HepG2 (cell line): ENCODE measurements around the gene KLK11. TPM values are rescaled to one million over a fixed set of nuclear protein-coding genes. Genes with fewer than 3 reads are reported as not detected.

ENCODE experiments used
- ATAC-seq: fragments of 200-7000 bp; cut with Tn5 transposase; 3 replicates; pipeline ENCODE4 v1.9.1; 2020; ENCODE audit warnings: mild to moderate bottlenecking, moderate library complexity
- BruUV-seq: library from RNA; stranded (reverse); fragments of 400-500 nt; replicated peaks from 2 replicates; lab custom pipeline; 2021; lab: Mats Ljungman, UMichigan
- CTCF ChIA-PET: fragments of 300-600 bp; formaldehyde crosslinking; extraction: SDS; loops from one replicate; lab custom pipeline; 2021; ENCODE audit warnings: low total read pairs, inconsistent platforms, low intra/inter-chr PET ratio; lab: Yijun Ruan, JAX
- POLR2A ChIA-PET: fragments of 350-600 bp; sonication (Branson Sonifier 250); formaldehyde crosslinking; loops from one replicate; lab custom pipeline; 2020; ENCODE audit warnings: antibody characterized with exemption, inconsistent platforms; lab: Yijun Ruan, JAX
- DNase-seq: peaks from one replicate; pipeline ENCODE4 v3.0.0-alpha.2; 2015; ENCODE audit warnings: low spot score
- FAIRE-seq: peaks from 3 replicates; lab custom pipeline; 2011; peaks lifted over from hg19 to GRCh38; lab: Jason Lieb, UNC
- H2AFZ ChIP-seq: one replicate; pipeline ENCODE4 v1.6.1; 2011; ENCODE audit warnings: low read length, inconsistent platforms
- H3K27ac ChIP-seq: fragments of 300-600 bp; 3 replicates; pipeline ENCODE4 v1.8.0; 2011; ENCODE audit warnings: mixed run types, mild to moderate bottlenecking, mixed read lengths, low read length, inconsistent platforms; ENCODE audit not compliant: insufficient read depth; ENCODE audit errors: extremely low read length
- H3K27me3 ChIP-seq, 2 experiments: fragments of 200-600 bp in 1 of 2; 2 replicates in 1 of 2; 3 replicates in 1 of 2; pipeline versions ENCODE4 v1.6.0 to v1.8.0; 2011; ENCODE audit warnings: low read length in 2 of 2, mild to moderate bottlenecking in 2 of 2, moderate library complexity in 2 of 2, inconsistent platforms in 1 of 2; ENCODE audit not compliant: insufficient read depth in 2 of 2, control insufficient read depth in 1 of 2
- H3K36me3 ChIP-seq, 2 experiments: fragments of 200-600 bp in 1 of 2; replicated peaks in 1 of 2; 2 replicates in 1 of 2; 3 replicates in 1 of 2; pipeline versions ENCODE4 v1.5.1 to v1.8.0; 2011; ENCODE audit warnings: low read length in 2 of 2, inconsistent platforms in 1 of 2; ENCODE audit not compliant: insufficient read depth in 2 of 2, control insufficient read depth in 1 of 2
- H3K4me1 ChIP-seq: 2 replicates; pipeline ENCODE4 v1.5.1; 2012; ENCODE audit warnings: low read length, inconsistent platforms; ENCODE audit not compliant: insufficient read depth
- H3K4me2 ChIP-seq: 2 replicates; pipeline ENCODE4 v1.6.0; 2011; ENCODE audit warnings: low read depth, low read length, inconsistent platforms
- H3K4me3 ChIP-seq, 3 experiments: fragments of 200-600 bp in 1 of 3; sonication (generic), shearing (Covaris generic) in 1 of 3; replicated peaks in 1 of 3; 2 replicates each; pipeline ENCODE4 v1.5.1; 2011 to 2016; ENCODE audit warnings: low read length in 3 of 3, inconsistent platforms in 2 of 3, low read depth in 2 of 3, mild to moderate bottlenecking in 2 of 3, control low read depth in 1 of 3, mixed read lengths in 1 of 3; ENCODE audit not compliant: insufficient read depth in 1 of 3
- H3K79me2 ChIP-seq: one replicate; pipeline ENCODE4 v1.6.1; 2011; ENCODE audit warnings: low read length, inconsistent platforms; ENCODE audit not compliant: insufficient read depth
- H3K9ac ChIP-seq: 2 replicates; pipeline ENCODE4 v1.6.0; 2011; ENCODE audit warnings: mild to moderate bottlenecking, low read depth, low read length, inconsistent platforms; ENCODE audit not compliant: insufficient read depth
- H3K9me3 ChIP-seq: 2 replicates; pipeline ENCODE4 v1.5.1; 2012; ENCODE audit warnings: mild to moderate bottlenecking, low read length
- H4K20me1 ChIP-seq: 2 replicates; pipeline ENCODE4 v1.6.0; 2011; ENCODE audit warnings: inconsistent platforms, mild to moderate bottlenecking, low read length, moderate library complexity; ENCODE audit not compliant: insufficient read depth
- KIAA2018 ChIP-seq: sonication (generic); formaldehyde crosslinking; IDR thresholded peaks from 2 replicates; pipeline ENCODE4 v1.5.0; 2020; ENCODE audit warnings: mild to moderate bottlenecking, missing genetic modification reagents, borderline replicate concordance
- ZFP36L1 ChIP-seq: sonication (generic); formaldehyde crosslinking; IDR thresholded peaks from 2 replicates; pipeline ENCODE4 v1.8.0; 2022; ENCODE audit warnings: mild to moderate bottlenecking, missing genetic modification reagents, moderate library complexity
- ZNF263 ChIP-seq: sonication (generic); formaldehyde crosslinking; IDR thresholded peaks from 2 replicates; pipeline ENCODE4 v1.4.0; 2020; ENCODE audit warnings: missing genetic modification reagents
- ZNF556 ChIP-seq: sonication (generic); formaldehyde crosslinking; IDR thresholded peaks from 2 replicates; pipeline ENCODE4 v1.4.0; 2020; ENCODE audit warnings: mild to moderate bottlenecking, missing genetic modification reagents, borderline replicate concordance
- ZNF644 ChIP-seq: IDR thresholded peaks from 2 replicates; pipeline ENCODE4 v1.6.1; 2016; ENCODE audit warnings: low read depth
- ZNF768 ChIP-seq: sonication (generic); formaldehyde crosslinking; IDR thresholded peaks from 2 replicates; pipeline ENCODE4 v1.4.0; 2020; ENCODE audit warnings: missing genetic modification reagents
- WGBS: methylation state at CpG from one replicate; pipeline ENCODE4 v1.1.6; 2017; ENCODE audit warnings: low lambda C conversion rate; 5-methylcytosine and 5-hydroxymethylcytosine counted together
- in situ Hi-C: cut with HindIII; loops from 2 replicates; pipeline ENCODE4 v1.10.0; 2017; ENCODE audit warnings: low pct_unique_long_range_greater_than_20kb; ENCODE audit not compliant: extremely low pct_ligation_motif_present
- intact Hi-C: fragments of 100-400 bp; cut with micrococcal nuclease; formaldehyde crosslinking; loops from one replicate; pipeline ENCODE4 v1.10.0; 2022; ENCODE audit not compliant: unreplicated experiment
- polyA plus RNA-seq, 8 experiments: library from polyadenylated mRNA; depleted of rRNA in 3 of 8; stranded (reverse) in 7 of 8; unstranded in 1 of 8; fragments of >200 nt; fragmentation: Illumina TruSeq in 4 of 8; extraction: Trizol in 4 of 8; gene quantifications; 2 replicates each; pipeline versions ENCODE4 v1.2.1 to v1.2.3, GENCODE V29; 2011 to 2016; ENCODE audit warnings: low read depth in 4 of 8, missing spikeins in 1 of 8, mixed read lengths in 1 of 8; ENCODE audit not compliant: insufficient read depth in 1 of 8
- total RNA-seq, 5 experiments: library from RNA; depleted of rRNA; stranded (reverse); fragments of >200 nt; fragmentation: Illumina TruSeq; extraction: Trizol; gene quantifications; 2 replicates each; pipeline ENCODE4 v1.2.3, GENCODE V29; 2016; ENCODE audit warnings: low read depth in 1 of 5

Gene KLK11
- total and polyA plus RNA-seq, 2 of the 13 experiments (the other 11 are each of a cell fraction or from before 2014, with no cell fraction given) = not detected

- Histone ChIP-seq H3K79me2 (no peaks in the 10 kb centered on the region), H3K9me3 (no peaks in the 10 kb centered on the region), H3K9ac (no peak overlapping the region), H3K27me3 (peaks cover 0 to 3% of the 10 kb centered on the region in 2 experiments; a peak in 1 of 5 replicates), H3K36me3 (no peaks in the 10 kb centered on the region)
- BruUV-seq = no TSS peak
- POLR2A ChIA-PET = no interaction called here
- no peak for TF ChIP-seq ZNF556 (CRISPR knock-in tag)
- TF ChIP-seq ZNF768 = no peak
- no peak for TF ChIP-seq ZNF644 (CRISPR knock-in tag)
- TF ChIP-seq ZNF263 (CRISPR knock-in tag) = no peak
- TF ChIP-seq ZFP36L1 (CRISPR knock-in tag) = no peak
- no peak for TF ChIP-seq KIAA2018 (CRISPR knock-in tag)
- TF ChIP-seq, all 625 proteins: peak for 0
- Histone ChIP-seq H3K4me3 (no peak overlapping the region), H2AFZ (no peak overlapping the region), H3K27ac (no peak overlapping the region), H3K4me1 (no peaks in the 10 kb centered on the region), H4K20me1 (no peaks in the 10 kb centered on the region), H3K4me2 (no peak overlapping the region)
- in situ Hi-C loops (no loop called here), intact Hi-C loops (no loop called here)
- 0% methylated on average over 1 of the region's 1 CpG for WGBS
- CTCF ChIA-PET = no interaction called here
- no peak for ATAC-seq
- no peak for DNase-seq
- FAIRE-seq = no peak
Measured at GRCh38 chr19:51060973-51061372, 34.6 kb upstream of the KLK11 start.
